ENCODE measurements around the gene RMDN3.
A peak's percentile ranks its signal among the peaks of the same experiment; 100 is the strongest.

Gene RMDN3, protein sequence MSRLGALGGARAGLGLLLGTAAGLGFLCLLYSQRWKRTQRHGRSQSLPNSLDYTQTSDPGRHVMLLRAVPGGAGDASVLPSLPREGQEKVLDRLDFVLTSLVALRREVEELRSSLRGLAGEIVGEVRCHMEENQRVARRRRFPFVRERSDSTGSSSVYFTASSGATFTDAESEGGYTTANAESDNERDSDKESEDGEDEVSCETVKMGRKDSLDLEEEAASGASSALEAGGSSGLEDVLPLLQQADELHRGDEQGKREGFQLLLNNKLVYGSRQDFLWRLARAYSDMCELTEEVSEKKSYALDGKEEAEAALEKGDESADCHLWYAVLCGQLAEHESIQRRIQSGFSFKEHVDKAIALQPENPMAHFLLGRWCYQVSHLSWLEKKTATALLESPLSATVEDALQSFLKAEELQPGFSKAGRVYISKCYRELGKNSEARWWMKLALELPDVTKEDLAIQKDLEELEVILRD

DNA sequence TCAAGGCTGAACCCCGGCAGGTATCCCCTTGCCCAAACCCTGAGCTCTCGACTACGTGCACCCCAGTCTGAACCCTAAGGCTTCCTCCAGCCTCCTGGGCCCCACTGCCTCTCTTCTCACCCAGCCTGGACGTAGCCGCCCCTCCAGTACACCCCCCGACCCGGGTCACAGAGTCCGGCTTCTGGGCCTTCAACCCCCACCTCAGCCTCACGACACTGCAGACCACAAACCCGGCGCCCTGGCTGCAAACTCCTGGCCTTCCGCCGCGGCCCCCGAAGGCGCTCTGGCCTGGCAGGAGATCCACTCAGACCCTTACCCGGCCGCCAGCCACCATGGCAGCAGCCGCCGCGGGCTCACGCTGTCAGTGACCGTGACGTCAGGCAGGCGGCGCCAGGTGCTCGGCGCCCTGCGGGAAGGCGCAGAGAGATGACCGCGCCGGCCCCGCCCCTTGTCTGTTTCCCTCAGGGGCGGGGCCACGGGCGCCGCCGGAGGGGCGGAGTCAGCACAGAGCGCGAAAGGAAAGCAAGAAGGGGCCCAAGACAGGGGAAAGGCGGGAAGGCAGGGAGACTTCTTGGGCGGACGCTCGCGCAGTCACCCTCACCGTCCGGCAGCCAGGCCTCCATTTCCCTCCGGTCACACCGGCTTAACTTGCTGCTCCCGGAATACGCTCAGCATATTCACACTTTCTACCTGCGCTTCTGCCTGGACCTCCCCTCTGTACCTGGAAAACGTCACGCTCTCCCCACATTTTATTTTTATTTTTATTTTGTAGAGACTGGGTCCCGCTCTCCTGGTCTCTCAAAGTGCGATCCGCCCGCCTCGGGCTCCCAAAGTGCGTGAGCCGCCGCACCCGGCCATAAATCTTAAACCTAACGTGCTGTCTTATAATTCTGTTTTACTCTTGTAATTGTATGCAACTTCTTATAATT, at the start of gene RMDN3:
Gene RMDN3 (minus strand): TSS at position 372 of the 929 bp plus-strand sequence. CDS start 471 bp downstream, outside the sequence.
- DNase-seq (ENCODE audit: low read depth in 4 of 4, low spot score in 1 of 4), result peak; percentile 87 to 92 (median 90)

DNA sequence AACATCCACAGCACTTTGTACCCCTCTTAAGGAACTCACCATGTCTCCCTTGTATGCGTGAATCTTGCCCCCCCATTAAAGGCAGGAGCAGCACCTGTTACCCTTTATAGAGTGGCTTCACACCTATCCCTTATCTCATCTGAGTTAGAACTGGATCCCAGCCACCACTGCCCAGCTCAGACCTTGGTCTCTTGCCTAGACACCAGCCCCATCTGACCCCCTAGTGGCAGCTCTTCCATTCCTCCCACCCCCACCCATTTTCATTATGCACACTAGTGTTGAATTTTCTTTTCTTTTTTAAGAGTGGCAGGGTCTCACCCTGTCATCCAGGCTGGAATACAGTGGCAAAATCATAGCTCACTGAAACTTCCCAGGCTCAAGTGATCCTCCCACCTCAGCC, 48.6 kb upstream of the RMDN3 start:
- no peak for DNase-seq (ENCODE audit: low read depth in 4 of 4, low spot score in 1 of 4)

DNA sequence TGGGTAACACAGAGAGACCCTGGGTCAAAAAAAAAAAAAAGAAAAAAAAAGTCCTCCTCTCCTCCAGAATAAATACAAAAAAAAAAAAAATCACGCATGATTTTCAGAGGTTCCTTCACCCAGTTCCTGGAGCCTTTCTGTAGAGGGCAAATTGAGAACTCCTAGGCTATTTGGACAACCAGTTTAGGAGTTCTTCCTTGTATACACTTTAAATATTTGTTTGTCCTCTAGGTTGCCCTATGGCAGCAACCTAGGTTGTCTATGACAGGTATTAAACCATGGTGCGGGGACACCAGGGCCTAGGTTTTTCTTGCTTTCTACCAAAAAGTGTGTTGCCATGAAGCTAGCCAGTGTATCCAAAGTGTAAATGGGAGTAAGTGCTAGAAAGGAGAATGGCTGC, 48.0 kb upstream of the RMDN3 start:
- no peak for DNase-seq (ENCODE audit: low read depth in 4 of 4, low spot score in 1 of 4)

DNA sequence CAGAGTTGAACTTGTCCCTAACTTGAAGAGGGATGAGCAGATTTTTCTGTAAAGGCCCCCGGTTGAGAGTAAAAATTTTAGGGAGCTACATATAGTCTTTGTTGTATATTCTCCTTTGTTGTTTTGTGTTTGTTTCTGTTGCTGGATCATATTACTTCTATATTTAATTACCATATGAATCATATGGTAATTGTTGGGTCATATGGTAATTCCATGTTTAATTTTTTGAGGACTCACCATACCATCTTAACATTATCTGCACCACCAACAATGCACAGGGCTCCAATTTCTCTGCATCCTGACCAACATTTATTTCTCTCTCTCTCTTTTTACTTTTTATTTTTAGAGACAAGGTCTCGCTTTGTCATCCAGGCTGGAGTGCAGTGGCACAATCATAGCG, 44.5 kb upstream of the RMDN3 start:
- no peak for DNase-seq (ENCODE audit: low read depth in 4 of 4, low spot score in 1 of 4)

DNA sequence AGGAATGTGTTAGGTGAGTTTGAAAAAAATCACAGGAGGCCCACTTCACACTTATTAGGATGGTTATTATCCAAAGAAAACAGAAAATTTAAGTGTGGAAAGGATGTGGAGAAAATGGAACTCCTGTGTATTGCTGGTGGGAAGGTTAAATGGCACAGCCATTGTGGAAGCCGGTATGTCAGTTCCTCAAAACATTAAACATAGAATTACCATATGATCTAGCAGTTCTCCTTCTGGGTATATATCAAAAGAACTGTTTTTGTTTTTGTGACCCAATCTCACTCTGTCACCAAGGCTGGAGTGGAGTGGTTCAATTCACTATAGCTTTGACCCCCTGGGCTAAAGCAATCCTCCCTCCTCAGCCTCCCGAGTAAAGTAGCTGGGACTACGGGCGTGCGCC, 41.5 kb upstream of the RMDN3 start:
- DNase-seq (ENCODE audit: low read depth in 4 of 4, low spot score in 1 of 4), result no peak

DNA sequence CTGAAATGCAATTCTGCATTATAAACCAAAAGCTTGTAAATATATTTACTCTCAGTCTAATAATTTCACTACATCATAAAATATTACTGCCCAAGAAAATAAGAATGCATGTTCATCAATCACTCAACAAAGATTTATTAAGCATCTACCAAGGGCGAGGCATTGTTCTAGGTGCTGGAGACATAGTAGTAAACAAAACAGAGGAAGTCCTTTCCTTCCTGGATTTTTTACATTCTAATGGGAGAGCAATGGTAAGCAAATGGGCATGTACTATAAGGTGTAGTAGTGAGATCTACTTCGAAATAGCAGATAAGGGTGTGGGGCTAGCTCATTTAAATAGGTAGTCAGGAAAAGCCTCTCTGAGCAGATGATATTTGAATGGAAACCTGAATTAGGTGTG, 41.0 kb upstream of the RMDN3 start:
- DNase-seq (ENCODE audit: low read depth in 4 of 4, low spot score in 1 of 4), result no peak

DNA sequence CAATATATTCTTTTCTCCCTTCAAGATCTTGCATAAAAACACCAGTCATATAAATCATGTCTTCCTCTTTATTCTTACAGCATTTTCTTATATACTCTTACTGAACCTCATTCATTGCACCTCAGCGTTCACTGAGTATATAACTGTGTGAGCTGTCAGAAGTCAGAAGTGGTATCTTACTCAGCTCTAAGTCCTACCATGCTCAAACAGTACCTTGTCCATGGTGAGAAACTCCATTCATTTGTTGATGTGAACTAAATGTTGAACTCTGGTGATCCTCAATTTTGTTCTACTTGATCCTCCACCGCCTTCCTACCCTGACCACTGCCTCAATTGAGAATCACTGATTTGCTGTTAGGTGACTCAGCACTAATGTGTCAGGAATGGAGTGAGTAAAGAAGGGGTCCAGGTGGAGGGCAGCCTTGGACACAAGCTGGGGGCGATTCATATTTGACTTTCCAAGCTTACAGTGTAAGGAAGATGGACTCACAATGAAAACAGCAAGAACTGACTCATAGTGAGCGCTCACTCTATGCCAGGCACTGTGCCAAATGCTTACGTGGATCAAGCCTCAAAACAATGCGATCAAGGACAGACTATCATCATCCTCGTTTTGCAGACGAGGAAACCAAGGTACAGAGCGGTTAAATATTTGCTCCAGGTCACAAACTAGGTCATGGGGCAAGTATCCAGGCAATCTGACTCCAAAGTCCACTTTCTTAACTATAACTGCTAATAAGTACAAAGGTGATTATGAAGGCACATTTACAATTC, 38.3 kb upstream of the RMDN3 start:
- DNase-seq (ENCODE audit: low read depth in 4 of 4, low spot score in 1 of 4), result no peak

DNA sequence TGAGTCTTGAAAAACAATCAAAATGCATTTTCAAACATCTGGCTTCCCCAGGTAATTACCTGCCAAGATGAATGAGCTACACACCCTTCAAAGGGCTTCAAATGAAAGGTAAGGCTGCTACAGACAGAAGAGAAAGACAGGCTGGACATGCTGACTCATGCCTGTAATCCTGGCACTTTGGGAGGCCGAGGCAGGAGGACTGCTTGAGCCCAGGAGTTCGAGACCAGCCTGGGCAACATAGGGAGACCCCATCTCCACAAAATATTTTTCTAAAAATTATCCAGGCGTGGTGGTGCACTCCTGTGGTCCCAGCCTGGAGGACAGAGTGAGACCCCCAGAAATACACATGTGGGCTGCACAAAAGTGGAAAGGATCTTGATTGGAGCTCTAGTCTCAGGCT, 37.3 kb upstream of the RMDN3 start:
- no peak for DNase-seq (ENCODE audit: low read depth in 4 of 4, low spot score in 1 of 4)

DNA sequence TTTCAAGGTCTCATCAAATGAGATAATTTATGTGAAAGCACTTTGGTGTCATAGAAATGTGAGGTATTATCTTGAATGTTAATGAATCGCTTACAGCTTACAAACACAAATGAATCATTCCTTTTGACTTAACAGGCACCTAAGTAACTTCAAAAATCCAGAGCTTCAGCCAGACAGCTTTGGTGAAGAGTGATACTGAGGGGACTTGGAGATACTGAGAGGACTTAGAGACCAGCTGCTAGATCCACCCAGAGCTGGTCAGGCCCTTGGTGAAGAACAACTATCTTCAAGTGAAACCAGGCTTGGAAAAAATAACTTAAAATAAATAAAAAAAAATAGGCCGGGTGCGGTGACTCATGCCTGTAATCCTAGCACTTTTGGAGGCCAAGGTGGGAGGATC, 35.7 kb upstream of the RMDN3 start:
- DNase-seq (ENCODE audit: low read depth in 4 of 4, low spot score in 1 of 4), result no peak

DNA sequence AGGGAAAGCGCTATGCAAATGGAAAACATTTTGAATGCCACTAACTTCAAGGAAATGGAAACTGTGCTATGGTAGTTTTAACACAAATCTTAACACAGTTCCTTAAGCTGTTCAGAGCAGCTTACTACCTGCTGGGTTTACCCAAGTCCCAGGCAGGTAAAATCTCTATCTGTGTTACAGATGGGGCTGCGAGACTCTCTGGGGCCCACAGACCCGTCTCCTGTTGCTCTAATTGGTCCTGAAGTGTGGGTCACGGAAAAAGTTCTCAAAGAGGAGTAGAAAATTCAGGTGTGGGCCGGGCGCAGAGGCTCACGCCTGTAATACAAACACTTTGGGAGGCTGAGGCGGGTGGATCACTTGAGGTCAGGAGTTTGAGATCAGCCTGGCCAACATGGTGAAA, 34.9 kb upstream of the RMDN3 start:
- DNase-seq (ENCODE audit: low read depth in 4 of 4, low spot score in 1 of 4), result no peak

DNA sequence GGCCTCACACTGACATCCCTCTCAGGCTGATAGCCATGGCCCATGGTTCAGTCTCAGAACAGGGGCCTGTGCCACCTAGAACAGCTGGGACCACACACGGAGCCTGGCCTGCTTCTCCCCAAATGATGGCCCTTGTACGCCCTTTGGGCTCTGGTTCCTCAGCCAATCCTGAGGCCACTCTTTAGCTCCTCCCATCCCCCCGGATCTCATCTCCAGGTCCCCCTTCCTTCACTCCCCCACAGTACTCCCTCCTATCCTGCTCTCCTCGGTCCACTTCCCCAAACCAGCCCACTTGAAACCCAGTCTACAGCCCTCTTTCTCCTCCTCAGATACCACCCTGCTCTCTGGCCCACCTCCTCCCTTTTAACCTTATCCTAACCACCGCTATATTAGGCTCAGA, 34.1 kb upstream of the RMDN3 start:
- DNase-seq (ENCODE audit: low read depth in 4 of 4, low spot score in 1 of 4), result no peak

DNA sequence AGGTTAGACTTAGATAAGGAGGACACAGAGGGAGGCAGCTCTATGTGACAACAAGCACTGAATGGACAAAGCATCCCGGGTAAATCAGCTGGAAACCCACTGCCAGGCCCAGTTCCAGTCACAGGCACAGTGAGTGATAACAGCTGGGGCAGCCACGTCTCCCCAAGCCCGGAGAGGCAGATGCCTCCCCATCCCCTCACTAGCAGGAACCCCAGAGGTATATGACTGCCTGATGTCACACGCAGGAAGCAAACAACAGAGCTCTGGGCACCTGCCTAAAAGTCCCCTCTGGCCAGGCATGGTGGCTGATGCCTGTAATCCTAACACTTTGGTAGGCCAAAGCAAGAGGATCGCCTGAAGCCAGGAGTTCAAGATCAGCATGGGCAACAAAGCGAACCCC, 32.9 kb upstream of the RMDN3 start:
- DNase-seq (ENCODE audit: low read depth in 4 of 4, low spot score in 1 of 4), result no peak

DNA sequence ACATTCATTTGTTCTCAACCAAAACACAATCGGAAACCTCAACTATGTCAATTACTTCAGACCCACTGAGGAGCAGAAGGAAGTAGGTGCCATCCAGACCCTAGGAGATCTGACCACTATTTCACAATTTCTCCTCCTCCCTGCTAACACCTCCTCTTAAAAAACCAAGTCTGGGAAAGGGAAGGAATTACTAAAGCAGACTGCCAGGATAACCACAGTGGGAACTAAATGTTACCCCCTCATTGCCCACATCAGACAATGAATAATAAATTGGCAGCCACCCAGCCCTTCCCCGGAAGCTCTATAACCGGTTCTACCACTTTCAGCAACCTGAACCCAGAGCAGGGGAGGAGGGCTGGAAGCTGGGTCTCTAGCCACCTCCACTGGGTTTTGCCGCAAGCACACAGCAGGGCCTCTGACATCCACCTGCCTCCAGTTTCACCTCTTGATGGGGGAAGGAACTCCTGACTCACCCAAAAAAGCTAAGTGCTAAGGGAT, 32.3 kb upstream of the RMDN3 start:
- peak in 3 of 4 experiments; percentile 32 to 63 (median 44) for DNase-seq (ENCODE audit: low read depth in 4 of 4, low spot score in 1 of 4)

DNA sequence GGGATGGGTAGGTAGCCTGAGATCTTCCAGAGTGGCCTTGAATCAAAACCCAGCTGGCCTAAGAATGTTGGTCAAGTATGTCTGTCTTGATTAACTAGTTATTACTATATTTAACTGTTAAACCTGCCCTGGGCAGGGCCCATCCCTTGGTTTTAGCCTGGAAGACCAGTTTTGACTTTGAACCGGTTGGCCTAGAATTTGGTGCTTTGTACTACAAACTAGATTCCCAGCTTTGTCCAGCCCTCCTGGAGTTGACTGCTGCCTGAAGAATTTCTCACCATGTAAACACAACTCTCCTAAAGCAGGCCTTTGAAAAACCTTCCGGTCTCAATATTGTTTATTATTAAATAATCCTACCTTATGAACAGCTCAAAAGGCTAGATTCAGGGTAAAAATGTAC, 30.8 kb upstream of the RMDN3 start:
- no peak for DNase-seq (ENCODE audit: low read depth in 4 of 4, low spot score in 1 of 4)

DNA sequence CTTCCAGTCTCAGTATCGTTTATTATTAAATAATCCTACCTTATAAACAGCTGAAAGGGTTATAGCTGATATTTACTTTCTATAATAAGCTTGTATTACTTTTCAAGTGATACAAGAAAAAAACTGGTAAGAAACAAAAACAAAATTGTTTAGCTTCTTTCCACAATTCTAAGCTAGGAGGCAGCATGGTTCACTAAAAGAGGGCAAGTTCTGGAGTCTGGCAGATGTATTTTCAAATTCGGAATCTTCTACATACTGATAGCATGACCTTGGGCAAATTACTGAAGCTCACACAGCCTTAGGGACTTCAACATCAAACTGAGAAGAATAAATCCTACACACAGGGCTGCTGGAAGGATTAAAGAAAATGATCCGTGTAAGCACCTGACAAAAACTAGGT, 30.1 kb upstream of the RMDN3 start:
- DNase-seq (ENCODE audit: low read depth in 4 of 4, low spot score in 1 of 4), result no peak

DNA sequence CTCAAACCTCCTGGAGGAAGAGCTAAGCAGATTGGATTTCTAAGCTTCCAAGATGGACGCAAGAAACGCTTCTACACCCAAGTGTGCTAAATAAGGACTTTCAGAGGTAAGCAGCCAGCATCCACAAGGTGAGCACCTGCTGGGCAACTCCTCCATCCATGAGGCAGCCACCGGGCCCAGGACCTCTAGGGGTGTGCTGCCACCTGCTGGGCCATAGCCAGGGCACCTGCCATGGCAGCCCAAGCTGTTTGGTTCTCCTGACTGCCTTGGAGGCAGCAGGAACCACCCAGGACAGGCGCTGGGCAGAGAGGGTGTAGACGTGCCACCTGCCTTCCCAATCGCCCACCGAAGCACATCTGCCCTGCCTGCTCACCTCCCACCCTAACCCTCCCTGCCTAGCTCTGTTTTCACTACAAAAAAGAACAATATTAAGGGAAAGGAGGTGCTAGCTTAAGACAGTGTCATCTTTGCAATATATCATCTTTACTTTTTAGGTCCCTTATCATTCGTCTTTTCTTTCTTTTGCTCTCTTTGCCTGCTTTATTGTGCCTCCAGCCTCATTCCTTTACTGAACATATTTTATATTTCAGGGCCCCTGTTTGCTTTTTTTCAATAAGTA, 27.7 kb upstream of the RMDN3 start:
- DNase-seq (ENCODE audit: low read depth in 4 of 4, low spot score in 1 of 4), result peak; percentile 47 to 69 (median 62)

DNA sequence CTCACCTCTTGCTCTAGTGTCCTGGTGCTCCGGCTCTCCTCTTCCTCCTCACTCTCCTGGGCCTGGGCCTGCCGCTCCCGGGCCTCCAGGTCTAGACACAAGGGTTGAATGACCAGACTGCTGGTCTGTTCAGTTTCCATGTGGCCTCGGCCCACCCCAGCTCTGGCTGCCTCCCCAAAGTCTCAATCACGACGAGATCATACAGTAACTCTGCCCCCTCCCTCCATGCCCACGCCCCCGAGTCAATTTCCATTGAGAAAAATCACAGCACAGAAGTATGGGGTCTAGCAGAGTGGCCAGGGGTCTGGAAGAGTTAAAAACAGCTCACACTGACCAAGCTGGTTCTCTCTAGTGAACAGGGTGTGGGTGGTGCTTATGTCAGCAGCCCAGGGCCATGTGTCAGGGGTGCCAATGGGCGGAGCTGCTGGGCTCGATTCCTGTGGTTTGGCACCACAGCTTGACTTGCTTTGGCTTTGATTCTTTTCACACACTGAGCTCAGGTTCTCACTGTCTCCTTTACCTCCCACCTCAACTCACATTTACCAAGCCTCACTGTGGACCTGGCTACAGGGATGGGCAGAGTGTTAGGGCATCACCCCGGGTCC, 21.6 kb upstream of the RMDN3 start:
- DNase-seq (ENCODE audit: low read depth in 4 of 4, low spot score in 1 of 4), result no peak

DNA sequence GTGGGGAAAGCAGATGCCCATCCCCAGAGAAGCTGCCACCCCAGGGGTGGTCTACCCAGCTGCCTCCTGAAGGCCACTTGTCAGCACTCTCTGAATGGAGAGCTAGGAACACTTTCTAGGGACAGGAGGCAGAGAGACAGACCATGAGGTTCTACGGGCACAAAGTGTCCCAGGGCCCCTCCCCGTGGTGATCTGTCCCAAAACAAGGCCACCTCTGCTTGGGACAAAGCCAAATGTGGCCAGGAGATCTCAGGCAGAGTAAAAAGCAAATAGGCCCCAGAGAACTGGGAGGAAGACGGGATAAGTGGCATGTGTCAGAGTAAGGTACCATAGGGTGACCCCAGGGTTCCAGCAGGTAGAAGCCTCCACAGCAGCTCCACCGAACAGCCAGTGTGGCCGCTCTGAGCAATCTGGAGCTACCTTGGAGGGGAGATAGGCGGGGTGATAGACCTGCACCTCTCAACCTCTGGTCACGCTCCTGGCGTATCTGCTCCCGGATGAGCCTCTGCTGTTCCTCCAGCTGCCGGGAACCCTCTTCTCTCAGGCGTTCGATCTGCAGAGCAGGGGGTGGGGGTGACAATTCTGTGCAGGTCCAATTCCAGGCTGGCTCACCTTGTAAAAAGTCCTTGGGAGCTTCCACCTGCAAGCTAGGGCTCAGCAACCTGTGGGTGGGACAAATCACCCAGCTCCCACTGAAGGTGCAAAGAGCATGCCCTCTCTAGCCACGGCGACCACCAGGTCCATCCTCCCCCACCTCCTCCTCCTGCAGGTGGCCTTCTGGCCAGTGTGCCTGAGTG, 20.9 kb upstream of the RMDN3 start:
- no peak for DNase-seq (ENCODE audit: low read depth in 4 of 4, low spot score in 1 of 4)

DNA sequence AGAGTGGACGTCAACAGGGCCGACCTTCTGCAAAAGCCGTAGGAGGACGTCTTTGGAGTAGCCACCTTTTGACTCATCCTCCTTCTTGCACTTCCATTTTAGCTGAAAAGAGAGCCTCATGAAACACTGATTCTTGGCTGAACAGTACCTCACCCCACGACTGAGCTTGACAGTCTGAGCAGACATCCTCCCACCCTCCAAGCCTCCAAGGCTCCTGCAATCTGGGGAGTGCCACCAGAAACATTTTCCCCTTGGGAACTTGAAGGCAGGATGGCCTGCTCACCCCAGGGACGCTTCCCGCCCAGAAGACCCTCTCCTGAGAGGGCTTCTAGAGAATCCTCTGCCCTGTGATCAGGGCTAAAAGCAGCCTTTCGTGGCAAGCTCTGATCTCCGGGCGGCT, 20.0 kb upstream of the RMDN3 start:
- no peak for DNase-seq (ENCODE audit: low read depth in 4 of 4, low spot score in 1 of 4)

All from stimulated activated CD4-positive, alpha-beta T cell treated with anti-CD3 and anti-CD28 coated beads, Interleukin-1b, Interleukin-23, amount 100 ng/mL, for 24 hours (primary cell).